Measurements from ENCODE around the gene SLC4A3. TPM values are rescaled to one million over a fixed set of nuclear protein-coding genes. Genes with fewer than 3 reads are reported as not detected.

The SLC4A3 gene
- total RNA-seq, 4 donors from 2014 or later, result 0.34 to 2.1 (median 0.90) TPM

- intact Hi-C loops (cut with DNase I; ENCODE audit: low total_unique reads), result no loop called here
- WGBS, 2 donors, result 83 to 90% methylated on average over 11 to 12 of the region's 12 CpGs
These were observed 11.5 kb upstream of the SLC4A3 start for GRCh38 chr2:219615894-219616293.

GRCh38 chr2:219616550-219616949 lies 10.9 kb upstream of the SLC4A3 start:
- TF ChIP-seq POLR2A (IDR thresholded peaks at IDR 0.05) (no peak), CTCF (IDR thresholded peaks at IDR 0.05) (no peak)
- WGBS, 2 donors, result 88 to 92% methylated on average over 4 of the region's 4 CpGs
- intact Hi-C loops (cut with DNase I; ENCODE audit: low total_unique reads), result no loop called here
- H3K4me3 ChIP-seq (ENCODE audit: low read depth, poor library complexity, severe bottlenecking), result no peak overlapping the region
- DNase-seq (ENCODE audit: low spot score in 2 of 2), result no peak

More at GRCh38 chr2:219615894-219616293, 11.5 kb upstream of the SLC4A3 start:
- no peak for DNase-seq (ENCODE audit: low spot score in 2 of 2)
- H3K4me3 ChIP-seq (ENCODE audit: low read depth, poor library complexity, severe bottlenecking), result no peak overlapping the region
- TF ChIP-seq POLR2A (IDR thresholded peaks at IDR 0.05) (no peak), CTCF (IDR thresholded peaks at IDR 0.05) (no peak)

GRCh38 chr2:219618733-219619122 lies 8.7 kb upstream of the SLC4A3 start:
- TF ChIP-seq POLR2A (IDR thresholded peaks at IDR 0.05), result no peak
- no peak for TF ChIP-seq CTCF (IDR thresholded peaks at IDR 0.05)
- intact Hi-C loops (cut with DNase I; ENCODE audit: low total_unique reads), result no loop called here
- H3K4me3 ChIP-seq (ENCODE audit: low read depth, poor library complexity, severe bottlenecking), result no peak overlapping the region
- no peak for DNase-seq (ENCODE audit: low spot score in 2 of 2)
- WGBS, 2 donors, result 92 to 94% methylated on average over 3 of the region's 3 CpGs

GRCh38 chr2:219619235-219619634 lies 8.2 kb upstream of the SLC4A3 start:
- intact Hi-C loops (cut with DNase I; ENCODE audit: low total_unique reads), result no loop called here
- TF ChIP-seq POLR2A (IDR thresholded peaks at IDR 0.05), result no peak
- TF ChIP-seq CTCF (IDR thresholded peaks at IDR 0.05), result no peak
- 65 to 70% methylated on average over 4 of the region's 4 CpGs for WGBS, 2 donors
- no peak for DNase-seq (ENCODE audit: low spot score in 2 of 2)
- H3K4me3 ChIP-seq (ENCODE audit: low read depth, poor library complexity, severe bottlenecking), result no peak overlapping the region

- intact Hi-C loops (cut with DNase I; ENCODE audit: low total_unique reads), result no loop called here
- TF ChIP-seq POLR2A (IDR thresholded peaks at IDR 0.05), result no peak
- no peak for TF ChIP-seq CTCF (IDR thresholded peaks at IDR 0.05)
- no peak overlapping the region for H3K4me3 ChIP-seq (ENCODE audit: low read depth, poor library complexity, severe bottlenecking)
- no peak for DNase-seq (ENCODE audit: low spot score in 2 of 2)
- 71 to 79% methylated on average over 6 of the region's 6 CpGs for WGBS, 2 donors
These were observed 6.9 kb upstream of the SLC4A3 start for GRCh38 chr2:219620546-219620945.

GRCh38 chr2:219621935-219622334 lies 5.5 kb upstream of the SLC4A3 start:
- H3K4me3 ChIP-seq (ENCODE audit: low read depth, poor library complexity, severe bottlenecking), result no peak overlapping the region
- WGBS, 2 donors, result 65 to 79% methylated on average over 4 of the region's 4 CpGs
- no peak for DNase-seq (ENCODE audit: low spot score in 2 of 2)
- no peak for TF ChIP-seq CTCF (IDR thresholded peaks at IDR 0.05)
- no peak for TF ChIP-seq POLR2A (IDR thresholded peaks at IDR 0.05)
- intact Hi-C loops (cut with DNase I; ENCODE audit: low total_unique reads), result no loop called here

All from lower leg skin (tissue), 4 donors.